Loucy (cell line): ENCODE measurements around the gene KXD1.

ENCODE experiments used
- CTCF ChIP-seq: fragments of 200-600 bp; sonication (generic); conservative IDR thresholded peaks from 2 replicates; pipeline ENCODE4 v1.5.1; 2014; ENCODE audit warnings: mild to moderate bottlenecking, antibody characterized with exemption, low read length
- EZH2phosphoT487 ChIP-seq: fragments of 200-600 bp; IDR thresholded peaks from 2 replicates; pipeline ENCODE4 v1.6.1; 2018; ENCODE audit warnings: antibody characterized with exemption, mild to moderate bottlenecking, moderate library complexity, borderline replicate concordance

- TF ChIP-seq CTCF (no peak), EZH2phosphoT487 (no peak)
Measured at GRCh38 chr19:18608805-18609716, 51.4 kb downstream of the KXD1 start.
